Chondrocyte (in vitro differentiated cells): ENCODE measurements around the gene PGGT1B. TPM values are rescaled to one million over a fixed set of nuclear protein-coding genes. Genes with fewer than 3 reads are reported as not detected.
"Not testable (repeated sequence)": the region's sequence is repeated elsewhere in the genome, so short reads cannot be mapped to it uniquely, and the experiment has no call there.

ENCODE experiments used
- DNase-seq: peaks from one replicate; pipeline ENCODE4 v3.0.0; 2021; ENCODE audit warnings: mixed read lengths, low spot score
- H3K27ac Mint-ChIP-seq: one replicate; pipeline ENCODE4 v1.8.0; 2021; ENCODE audit warnings: mild to moderate bottlenecking, moderate library complexity, mixed read lengths; ENCODE audit not compliant: unreplicated experiment
- H3K27me3 Mint-ChIP-seq: 2 replicates; pipeline ENCODE4 v1.8.0; 2021; ENCODE audit warnings: low read depth, mixed read lengths
- H3K36me3 Mint-ChIP-seq: 2 replicates; pipeline ENCODE4 v1.8.0; 2021; ENCODE audit warnings: low read depth, mixed read lengths
- H3K4me1 Mint-ChIP-seq: 2 replicates; pipeline ENCODE4 v1.8.0; 2021; ENCODE audit warnings: low read depth, mild to moderate bottlenecking, mixed read lengths
- H3K4me3 Mint-ChIP-seq: one replicate; pipeline ENCODE4 v1.8.0; 2021; ENCODE audit warnings: mild to moderate bottlenecking, moderate library complexity, mixed read lengths; ENCODE audit not compliant: unreplicated experiment
- H3K9me3 Mint-ChIP-seq: 2 replicates; pipeline ENCODE4 v1.8.0; 2021; ENCODE audit warnings: low read depth, mixed read lengths
- total RNA-seq: library from RNA; stranded (reverse); gene quantifications from 3 replicates; pipeline ENCODE4 v1.2.1, GENCODE V29; 2021
- TF ChIP-seq, protein P1 (sequence below): fragments of 200-600 bp; sonication (generic); IDR thresholded peaks from 2 replicates; pipeline ENCODE4 v1.5.0; 2021; ENCODE audit warnings: antibody characterized with exemption, mild to moderate bottlenecking, moderate library complexity

The PGGT1B gene
- total RNA-seq, 1 donor from 2014 or later, result 38.2 TPM

GRCh38 chr5:115262011-115262320, 711 bp downstream of the PGGT1B start:
- no peak for DNase-seq
- Mint-ChIP-seq H3K4me3 (peak overlapping the region; percentile 83), H3K9me3 (no peaks in the 10 kb centered on the region), H3K36me3 (no peaks in the 10 kb centered on the region), H3K4me1 (peaks cover 50% of the 10 kb centered on the region), H3K27me3 (no peaks in the 10 kb centered on the region), H3K27ac (peak overlapping the region; percentile 97)
- TF ChIP-seq, protein P1, sequence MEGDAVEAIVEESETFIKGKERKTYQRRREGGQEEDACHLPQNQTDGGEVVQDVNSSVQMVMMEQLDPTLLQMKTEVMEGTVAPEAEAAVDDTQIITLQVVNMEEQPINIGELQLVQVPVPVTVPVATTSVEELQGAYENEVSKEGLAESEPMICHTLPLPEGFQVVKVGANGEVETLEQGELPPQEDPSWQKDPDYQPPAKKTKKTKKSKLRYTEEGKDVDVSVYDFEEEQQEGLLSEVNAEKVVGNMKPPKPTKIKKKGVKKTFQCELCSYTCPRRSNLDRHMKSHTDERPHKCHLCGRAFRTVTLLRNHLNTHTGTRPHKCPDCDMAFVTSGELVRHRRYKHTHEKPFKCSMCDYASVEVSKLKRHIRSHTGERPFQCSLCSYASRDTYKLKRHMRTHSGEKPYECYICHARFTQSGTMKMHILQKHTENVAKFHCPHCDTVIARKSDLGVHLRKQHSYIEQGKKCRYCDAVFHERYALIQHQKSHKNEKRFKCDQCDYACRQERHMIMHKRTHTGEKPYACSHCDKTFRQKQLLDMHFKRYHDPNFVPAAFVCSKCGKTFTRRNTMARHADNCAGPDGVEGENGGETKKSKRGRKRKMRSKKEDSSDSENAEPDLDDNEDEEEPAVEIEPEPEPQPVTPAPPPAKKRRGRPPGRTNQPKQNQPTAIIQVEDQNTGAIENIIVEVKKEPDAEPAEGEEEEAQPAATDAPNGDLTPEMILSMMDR, result no peak

GRCh38 chr5:115260248-115260647, 2.4 kb downstream of the PGGT1B start:
- no peak for DNase-seq
- Mint-ChIP-seq H3K36me3 (no peaks in the 10 kb centered on the region), H3K4me1 (peaks cover 58% of the 10 kb centered on the region), H3K4me3 (no peak overlapping the region), H3K27me3 (no peaks in the 10 kb centered on the region), H3K9me3 (no peaks in the 10 kb centered on the region), H3K27ac (no peak overlapping the region)
- TF ChIP-seq, protein P1, result no peak

GRCh38 chr5:115257981-115258380, 4.7 kb downstream of the PGGT1B start:
- H3K36me3 Mint-ChIP-seq, result no peaks in the 10 kb centered on the region
- no peak for DNase-seq

DNA sequence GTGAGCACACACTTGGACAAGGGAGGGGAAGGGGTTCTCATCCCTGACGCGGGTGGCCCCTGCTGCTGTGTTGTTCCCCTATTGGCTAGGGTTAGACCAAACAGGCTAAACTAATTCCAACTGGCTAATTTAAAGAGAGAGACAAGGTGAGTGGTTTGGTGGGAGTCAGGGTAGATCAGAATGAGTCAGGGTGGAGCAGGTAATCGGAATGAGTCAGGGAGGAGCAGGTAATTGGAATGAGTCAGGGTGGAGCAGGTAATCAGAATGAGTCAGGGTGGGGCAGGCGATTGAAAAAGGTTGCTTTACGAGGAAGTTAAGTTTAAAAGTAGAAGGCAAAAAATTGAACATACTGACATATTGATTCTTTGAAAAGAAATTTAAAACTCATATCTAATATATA, 13.3 kb downstream of the PGGT1B start:
- not testable (repeated sequence) for H3K4me1 Mint-ChIP-seq, H3K4me3 Mint-ChIP-seq, H3K9me3 Mint-ChIP-seq

More at GRCh38 chr5:115257981-115258380, 4.7 kb downstream of the PGGT1B start:
- H3K9me3 Mint-ChIP-seq, result no peaks in the 10 kb centered on the region
- TF ChIP-seq, protein P1, result no peak
- peaks cover 54% of the 10 kb centered on the region for H3K4me1 Mint-ChIP-seq
- H3K4me3 Mint-ChIP-seq, result no peak overlapping the region
- no peaks in the 10 kb centered on the region for H3K27me3 Mint-ChIP-seq
- no peak overlapping the region for H3K27ac Mint-ChIP-seq

DNA sequence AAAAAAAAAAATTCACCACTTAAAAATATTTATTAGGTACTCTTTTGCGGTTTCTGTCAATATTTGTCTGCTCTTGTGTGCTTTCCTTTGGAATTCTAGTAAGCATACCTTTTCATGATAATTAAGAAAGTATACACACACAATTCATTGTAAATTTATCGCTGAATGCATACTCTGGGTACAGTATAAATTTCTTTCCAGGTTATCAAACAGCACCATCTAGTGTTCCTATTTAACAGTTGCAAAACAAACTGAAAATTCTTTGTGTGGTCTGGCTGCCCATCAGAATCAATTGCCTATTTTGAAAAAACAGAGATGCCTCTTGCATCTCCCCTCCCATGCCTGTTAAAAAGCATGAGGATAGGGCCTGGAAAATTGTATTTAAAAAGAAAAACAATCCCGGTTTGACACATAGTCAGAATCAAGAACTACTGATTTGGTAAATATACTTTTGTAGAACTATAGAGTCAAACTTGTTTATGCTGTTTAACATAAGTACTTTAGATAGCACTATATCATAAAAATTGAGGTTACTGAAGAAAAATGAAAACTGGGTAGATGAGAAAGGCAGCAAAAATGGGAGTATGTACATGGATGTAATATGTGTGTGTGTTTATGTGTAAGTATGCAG, 16.2 kb downstream of the PGGT1B start:
- H3K4me1 Mint-ChIP-seq, result peaks cover 15% of the 10 kb centered on the region
- TF ChIP-seq, protein P1, result peak; percentile 93
- no peak overlapping the region for H3K27ac Mint-ChIP-seq
- no peaks in the 10 kb centered on the region for H3K9me3 Mint-ChIP-seq
- DNase-seq, result no peak
- H3K36me3 Mint-ChIP-seq, result no peaks in the 10 kb centered on the region
- H3K27me3 Mint-ChIP-seq, result no peaks in the 10 kb centered on the region
- H3K4me3 Mint-ChIP-seq, result no peak overlapping the region

More for the DNA sequence above, 13.3 kb downstream of the PGGT1B start:
- DNase-seq, H3K27ac Mint-ChIP-seq, H3K36me3 Mint-ChIP-seq, H3K27me3 Mint-ChIP-seq: not testable (repeated sequence)

GRCh38 chr5:115243412-115243811, 19.3 kb downstream of the PGGT1B start:
- H3K4me3 Mint-ChIP-seq, result no peak overlapping the region
- TF ChIP-seq, protein P1, result no peak
- no peaks in the 10 kb centered on the region for H3K9me3 Mint-ChIP-seq
- H3K27ac Mint-ChIP-seq, result peak overlapping the region; percentile 9
- DNase-seq, result no peak
- no peaks in the 10 kb centered on the region for H3K27me3 Mint-ChIP-seq
- peaks cover 15% of the 10 kb centered on the region for H3K4me1 Mint-ChIP-seq
- peaks cover 8% of the 10 kb centered on the region for H3K36me3 Mint-ChIP-seq
